Tibial nerve (tissue), 4 donors: ENCODE results near the gene FLVCR2. TPM values are rescaled to one million over a fixed set of nuclear protein-coding genes. Genes with fewer than 3 reads are reported as not detected.
"Not testable (repeated sequence)": the region's sequence is repeated elsewhere in the genome, so short reads cannot be mapped to it uniquely, and the experiment has no call there.

ENCODE experiments used
- DNase-seq, 2 donors: peaks; one replicate each; pipeline ENCODE4 v3.0.0-alpha.2; 2019; ENCODE audit warnings: low spot score in 2 of 2
- H3K27ac ChIP-seq, 4 donors: fragments of 200-600 bp; sonication (generic) in 3 of 4; one replicate each; pipeline ENCODE4 v1.5.1; 2017 to 2019; ENCODE audit warnings: mild to moderate bottlenecking in 1 of 4
- H3K27me3 ChIP-seq, 2 donors: fragments of 200-600 bp; sonication (generic) in 1 of 2; one replicate each; pipeline versions ENCODE4 v1.5.1 to v1.6.0; 2017 to 2019
- H3K36me3 ChIP-seq, 3 donors: fragments of 200-600 bp; sonication (generic); one replicate each; pipeline ENCODE4 v1.5.1; 2018 to 2019
- H3K4me1 ChIP-seq, 4 donors: fragments of 200-600 bp; sonication (generic) in 3 of 4; one replicate each; pipeline ENCODE4 v1.5.1; 2017 to 2019
- H3K4me3 ChIP-seq, 4 donors: fragments of 200-600 bp; sonication (generic) in 3 of 4; one replicate each; pipeline ENCODE4 v1.5.1; 2017 to 2019; ENCODE audit warnings: mild to moderate bottlenecking in 1 of 4, moderate library complexity in 1 of 4
- H3K9me3 ChIP-seq, 4 donors: fragments of 200-600 bp; sonication (generic) in 3 of 4; one replicate each; pipeline ENCODE4 v1.5.1; 2017 to 2019
- CTCF ChIP-seq, 5 experiments: fragments of 200-600 bp in 3 of 5; fragments of 450-650 bp in 2 of 5; sonication (generic) in 3 of 5; IDR thresholded peaks; one replicate each; pipeline ENCODE4 v1.5.1; 2016 to 2019; ENCODE audit warnings: antibody characterized with exemption in 5 of 5, mild to moderate bottlenecking in 3 of 5, moderate library complexity in 2 of 5
- EP300 ChIP-seq, 2 donors: sonication (generic); formaldehyde crosslinking; IDR thresholded peaks; one replicate each; pipeline ENCODE4 v1.6.1; 2017; ENCODE audit warnings: antibody characterized with exemption in 2 of 2, mild to moderate bottlenecking in 1 of 2
- POLR2A ChIP-seq, 2 donors: fragments of 450-650 bp; IDR thresholded peaks; one replicate each; pipeline ENCODE4 v1.6.1; 2017; ENCODE audit warnings: antibody characterized with exemption in 2 of 2, mild to moderate bottlenecking in 2 of 2, moderate library complexity in 2 of 2
- WGBS, 2 donors: methylation state at CpG; one replicate each; pipeline ENCODE4 v1.1.5; 2018; 5-methylcytosine and 5-hydroxymethylcytosine counted together
- total RNA-seq, 4 donors: library from RNA; depleted of rRNA; stranded (reverse); fragments of >200 nt; gene quantifications; one replicate each; pipeline ENCODE4 v1.1.0, GENCODE V29; 2016

FLVCR2 gene
- total RNA-seq, 4 donors from 2014 or later = 65.9 to 86.1 (median 74.4) TPM

- WGBS, 2 donors = 78 to 80% methylated on average over 6 of the region's 6 CpGs
- DNase-seq = no peak
These were observed 11.5 kb downstream of the FLVCR2 start for GRCh38 chr14:75589931-75590330.

GRCh38 chr14:75591331-75591946, 13.0 kb downstream of the FLVCR2 start:
- no peaks in the 10 kb centered on the region for H3K9me3 ChIP-seq
- TF ChIP-seq CTCF (IDR thresholded peaks at IDR 0.05) (no peak), EP300 (IDR thresholded peaks at IDR 0.05) (no peak), POLR2A (IDR thresholded peaks at IDR 0.05) (no peak)
- no peak overlapping the region for H3K27ac ChIP-seq
- WGBS, 2 donors = 95 to 100% methylated on average over 1 of the region's 1 CpG
- H3K4me3 ChIP-seq = no peak overlapping the region
- no peaks in the 10 kb centered on the region for H3K27me3 ChIP-seq
- peaks cover 0 to 32% (median 0%) of the 10 kb centered on the region in 3 donors for H3K36me3 ChIP-seq
- H3K4me1 ChIP-seq = peaks cover 0 to 37% (median 2%) of the 10 kb centered on the region in 4 donors
- no peak for DNase-seq

More at GRCh38 chr14:75589931-75590330, 11.5 kb downstream of the FLVCR2 start:
- Histone ChIP-seq H3K27me3 (no peaks in the 10 kb centered on the region), H3K27ac (no peak overlapping the region), H3K4me1 (peaks cover 0 to 33% (median 2%) of the 10 kb centered on the region in 4 donors), H3K4me3 (no peak overlapping the region), H3K36me3 (peaks cover 0 to 32% (median 0%) of the 10 kb centered on the region in 3 donors), H3K9me3 (no peaks in the 10 kb centered on the region)
- TF ChIP-seq EP300 (IDR thresholded peaks at IDR 0.05) (no peak), CTCF (IDR thresholded peaks at IDR 0.05) (no peak)

- no peak for DNase-seq
- H3K27me3 ChIP-seq = no peaks in the 10 kb centered on the region
- H3K27ac ChIP-seq = no peak overlapping the region
- TF ChIP-seq EP300 (IDR thresholded peaks at IDR 0.05) (no peak), CTCF (IDR thresholded peaks at IDR 0.05) (no peak), POLR2A (IDR thresholded peaks at IDR 0.05) (no peak)
- H3K4me3 ChIP-seq = no peak overlapping the region
- H3K4me1 ChIP-seq = peaks cover 0 to 37% (median 2%) of the 10 kb centered on the region in 4 donors
- H3K36me3 ChIP-seq = peaks cover 0 to 32% (median 0%) of the 10 kb centered on the region in 3 donors
- no peaks in the 10 kb centered on the region for H3K9me3 ChIP-seq
These were observed 13.7 kb downstream of the FLVCR2 start for GRCh38 chr14:75591987-75592575.

GRCh38 chr14:75595226-75595625, 16.8 kb downstream of the FLVCR2 start:
- DNase-seq = no peak
- H3K9me3 ChIP-seq = no peaks in the 10 kb centered on the region
- H3K27me3 ChIP-seq = no peaks in the 10 kb centered on the region
- no peak overlapping the region for H3K4me3 ChIP-seq
- peaks cover 0 to 22% (median 0%) of the 10 kb centered on the region in 3 donors for H3K36me3 ChIP-seq
- no peak for TF ChIP-seq CTCF (IDR thresholded peaks at IDR 0.05)
- no peak for TF ChIP-seq POLR2A (IDR thresholded peaks at IDR 0.05)
- TF ChIP-seq EP300 (IDR thresholded peaks at IDR 0.05) = no peak
- no peak overlapping the region for H3K27ac ChIP-seq
- H3K4me1 ChIP-seq = peaks cover 0 to 33% (median 2%) of the 10 kb centered on the region in 4 donors
- 91 to 97% methylated on average over 3 of the region's 3 CpGs for WGBS, 2 donors

- H3K36me3 ChIP-seq = peaks cover 0 to 5% (median 0%) of the 10 kb centered on the region in 3 donors
- H3K27me3 ChIP-seq = no peaks in the 10 kb centered on the region
- no peak for DNase-seq
- no peaks in the 10 kb centered on the region for H3K9me3 ChIP-seq
- 77% methylated on average over 3 of the region's 3 CpGs for WGBS, 2 donors
- no peak overlapping the region for H3K4me3 ChIP-seq
- TF ChIP-seq POLR2A (IDR thresholded peaks at IDR 0.05) (no peak), EP300 (IDR thresholded peaks at IDR 0.05) (no peak), CTCF (IDR thresholded peaks at IDR 0.05) (no peak)
- H3K27ac ChIP-seq = no peak overlapping the region
- peaks cover 0 to 25% (median 2%) of the 10 kb centered on the region in 4 donors for H3K4me1 ChIP-seq
These were observed 18.7 kb downstream of the FLVCR2 start for GRCh38 chr14:75597149-75597548.

GRCh38 chr14:75600100-75600499, 21.7 kb downstream of the FLVCR2 start:
- not testable (repeated sequence) for H3K4me3 ChIP-seq, DNase-seq, H3K9me3 ChIP-seq, H3K36me3 ChIP-seq, H3K27me3 ChIP-seq, H3K27ac ChIP-seq
- peaks cover 0 to 38% (median 2%) of the 10 kb centered on the region in 4 donors for H3K4me1 ChIP-seq
- 82% methylated on average over 1 of the region's 1 CpG for WGBS, 2 donors

- H3K9me3 ChIP-seq, H3K27ac ChIP-seq, H3K36me3 ChIP-seq, H3K27me3 ChIP-seq, DNase-seq, H3K4me3 ChIP-seq: not testable (repeated sequence)
- 85 to 86% methylated on average over 6 of the region's 6 CpGs for WGBS, 2 donors
- peaks cover 0 to 46% (median 6%) of the 10 kb centered on the region in 4 donors for H3K4me1 ChIP-seq
These were observed 22.6 kb downstream of the FLVCR2 start for GRCh38 chr14:75601061-75601460.
